Left lung (tissue), 10 donors: ENCODE data around the gene TRIP6. TPM values are rescaled to one million over a fixed set of nuclear protein-coding genes. Genes with fewer than 3 reads are reported as not detected.

Experiments used
- ATAC-seq: fragments of 200-7000 bp; cut with Tn5 transposase; one replicate; pipeline ENCODE4 v1.9.1; 2020; ENCODE audit warnings: moderate library complexity
- DNase-seq, 4 donors: peaks; one replicate each; pipeline ENCODE4 v3.0.0-alpha.2; 2013 to 2020
- H3K27ac ChIP-seq, 2 donors: fragments of 200-600 bp; sonication (generic) in 1 of 2; one replicate each; pipeline versions ENCODE4 v1.5.0 to v1.8.0; 2020 to 2021
- H3K27me3 ChIP-seq, 2 donors: fragments of 200-600 bp; sonication (generic) in 1 of 2; one replicate each; pipeline versions ENCODE4 v1.5.0 to v1.8.0; 2020 to 2021
- H3K36me3 ChIP-seq, 2 donors: fragments of 200-600 bp; sonication (generic) in 1 of 2; one replicate each; pipeline versions ENCODE4 v1.5.0 to v1.8.0; 2020 to 2021
- H3K4me1 ChIP-seq, 2 donors: fragments of 200-600 bp; one replicate each; pipeline ENCODE4 v1.8.0; 2021
- H3K4me3 ChIP-seq, 2 donors: fragments of 200-600 bp; sonication (generic) in 1 of 2; one replicate each; pipeline versions ENCODE4 v1.5.0 to v1.8.0; 2020 to 2021; ENCODE audit warnings: mild to moderate bottlenecking in 1 of 2
- H3K9me3 ChIP-seq, 2 donors: fragments of 200-600 bp; sonication (generic) in 1 of 2; one replicate each; pipeline versions ENCODE4 v1.5.0 to v1.8.0; 2020 to 2021
- CTCF ChIP-seq, 2 donors: fragments of 200-600 bp; sonication (generic) in 1 of 2; IDR thresholded peaks; one replicate each; pipeline versions ENCODE4 v1.5.0 to v1.8.0; 2021; ENCODE audit warnings: antibody characterized with exemption in 2 of 2
- intact Hi-C, 2 donors: fragments of 100-400 bp; cut with DNase I; formaldehyde crosslinking; loops; one replicate each; pipeline versions ENCODE4 v1.11.2 to v1.14.2; 2022
- polyA plus RNA-seq, 6 donors: library from polyadenylated mRNA; unstranded; fragments of 120-200 nt; gene quantifications; one replicate each; pipeline ENCODE4 v1.2.1, GENCODE V29; 2013; ENCODE audit not compliant: insufficient read length in 6 of 6
- total RNA-seq, 2 donors: library from RNA; stranded (reverse); fragmentation: NEBNext Ultra II Directional; extraction: Animal tissue kit (Norgen Biotek cat#: 25700); gene quantifications; one replicate each; pipeline ENCODE4 v1.2.1, GENCODE V29; 2021
- donor health status: DM: no; HTN: yes; CAD: no.
- donor health status: DM: no; HTN: no; CAD: no.

Gene TRIP6
- total and polyA plus RNA-seq, 8 donors, result 61.5 to 96.6 (median 76.2) TPM

GRCh38 chr7:100886936-100887515 lies 19.8 kb downstream of the TRIP6 start:
- intact Hi-C loops, result no loop called here
- no peak for ATAC-seq
- TF ChIP-seq CTCF (IDR thresholded peaks at IDR 0.05), result no peak
- H3K27ac ChIP-seq, result peak overlapping the region; percentile 8 to 71
- H3K9me3 ChIP-seq, result no peaks in the 10 kb centered on the region
- peaks cover 0 to 21% of the 10 kb centered on the region in 2 donors for H3K27me3 ChIP-seq
- H3K4me1 ChIP-seq, result peaks cover 25 to 42% of the 10 kb centered on the region in 2 donors
- H3K36me3 ChIP-seq, result peaks cover 4 to 67% of the 10 kb centered on the region in 2 donors
- no peak overlapping the region for H3K4me3 ChIP-seq
- no peak for DNase-seq

- no peak for ATAC-seq
- intact Hi-C loops, result no loop called here
- no peak for TF ChIP-seq CTCF (IDR thresholded peaks at IDR 0.05)
- peaks cover 25 to 42% of the 10 kb centered on the region in 2 donors for H3K4me1 ChIP-seq
- H3K4me3 ChIP-seq, result peak overlapping the region in 1 of 2 donors; percentile 90
- no peaks in the 10 kb centered on the region for H3K9me3 ChIP-seq
- peak overlapping the region; percentile 8 to 71 for H3K27ac ChIP-seq
- peaks cover 0 to 27% of the 10 kb centered on the region in 2 donors for H3K27me3 ChIP-seq
- peak in 1 of 4 donors; percentile 87 for DNase-seq
- peaks cover 4 to 61% of the 10 kb centered on the region in 2 donors for H3K36me3 ChIP-seq
Observed at GRCh38 chr7:100887516-100888290, 20.5 kb downstream of the TRIP6 start.

GRCh38 chr7:100888291-100888987 lies 21.3 kb downstream of the TRIP6 start:
- peaks cover 25 to 42% of the 10 kb centered on the region in 2 donors for H3K4me1 ChIP-seq
- no peak for ATAC-seq
- intact Hi-C loops, result no loop called here
- H3K36me3 ChIP-seq, result peaks cover 4 to 53% of the 10 kb centered on the region in 2 donors
- peak overlapping the region in 1 of 2 donors; percentile 88 for H3K27ac ChIP-seq
- H3K4me3 ChIP-seq, result peak overlapping the region; percentile 67 to 90
- peaks cover 0 to 35% of the 10 kb centered on the region in 2 donors for H3K27me3 ChIP-seq
- peak in 1 of 4 donors; percentile 32 for DNase-seq
- TF ChIP-seq CTCF (IDR thresholded peaks at IDR 0.05), result no peak
- no peaks in the 10 kb centered on the region for H3K9me3 ChIP-seq

GRCh38 chr7:100888988-100889750 lies 22.0 kb downstream of the TRIP6 start, which contains the start of gene UFSP1:
TSS of gene UFSP1 (minus strand) at chr7:100889715. CDS start at chr7:100889271, 444 bp downstream.
- peaks cover 4 to 46% of the 10 kb centered on the region in 2 donors for H3K36me3 ChIP-seq
- ATAC-seq, result peak; percentile 58
- DNase-seq, result no peak
- H3K4me1 ChIP-seq, result peaks cover 25 to 44% of the 10 kb centered on the region in 2 donors
- H3K27ac ChIP-seq, result peak within 1 kb of the TSS; percentile 88 to 92
- no peaks in the 10 kb centered on the region for H3K9me3 ChIP-seq
- H3K27me3 ChIP-seq, result peaks cover 0 to 42% of the 10 kb centered on the region in 2 donors
- no peak for TF ChIP-seq CTCF (IDR thresholded peaks at IDR 0.05)
- peak within 1 kb of the TSS; percentile 67 to 90 for H3K4me3 ChIP-seq
- intact Hi-C loops, result no loop called here
